HG03571 (cell line): ENCODE measurements around the gene MYO1E.
"Not testable (repeated sequence)": the region's sequence is repeated elsewhere in the genome, so short reads cannot be mapped to it uniquely, and the experiment has no call there.

Source experiments
- ATAC-seq: cut with Tn5 transposase; IDR thresholded peaks from one replicate; pipeline ENCODE4 v1.9.1; 2021; ENCODE audit not compliant: unreplicated experiment

The MYO1E gene

DNA sequence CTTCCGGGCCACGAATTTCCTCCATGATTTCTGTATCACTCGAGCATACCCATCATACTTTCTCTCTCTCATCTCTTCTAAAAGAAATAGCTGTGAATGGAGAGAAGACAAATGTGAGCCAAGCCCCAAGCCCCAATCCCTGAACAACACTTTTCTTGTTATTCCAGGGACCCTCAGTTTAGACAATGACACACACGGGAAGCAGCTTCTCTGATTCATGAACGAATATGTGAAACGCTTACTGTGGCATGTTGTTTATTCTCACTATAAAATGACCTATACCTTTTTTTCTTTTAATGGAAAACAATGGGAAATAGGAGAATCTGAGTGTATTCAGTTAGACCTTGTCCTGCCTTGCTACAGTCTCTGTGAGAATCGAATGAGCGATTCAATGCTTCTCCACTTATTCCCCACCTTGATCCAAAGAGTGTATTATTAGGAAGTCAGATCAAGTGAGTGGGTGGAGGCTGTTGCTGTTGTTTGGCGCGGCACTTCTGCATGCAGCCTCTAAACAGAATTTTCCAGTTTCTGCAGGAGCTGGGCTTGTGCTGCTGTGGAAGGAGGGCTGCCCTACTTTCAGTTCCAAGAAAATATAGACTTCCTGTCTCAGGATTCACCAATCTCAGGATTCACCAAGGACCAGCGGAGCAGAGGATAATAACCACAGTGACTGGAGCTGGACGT, 198.4 kb downstream of the MYO1E start:
- ATAC-seq: no peak

DNA sequence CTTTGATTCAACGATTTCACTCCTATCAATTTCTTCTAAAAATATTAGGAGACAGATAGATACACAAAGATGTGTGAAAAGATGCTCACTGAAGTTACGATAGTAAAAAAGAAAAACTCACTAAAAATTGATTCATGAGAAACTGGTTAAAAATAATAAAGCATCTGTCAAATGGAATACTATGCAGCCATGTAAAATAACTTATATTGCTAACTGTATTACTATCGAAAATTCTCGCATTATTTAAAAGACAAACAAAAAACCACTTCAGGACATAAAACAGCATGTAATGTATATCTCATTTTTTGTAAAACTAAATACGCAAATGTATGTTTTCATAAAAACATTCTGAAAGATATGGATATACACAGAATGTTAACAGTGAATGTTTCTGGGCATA, 199.5 kb downstream of the MYO1E start:
- ATAC-seq: no peak

DNA sequence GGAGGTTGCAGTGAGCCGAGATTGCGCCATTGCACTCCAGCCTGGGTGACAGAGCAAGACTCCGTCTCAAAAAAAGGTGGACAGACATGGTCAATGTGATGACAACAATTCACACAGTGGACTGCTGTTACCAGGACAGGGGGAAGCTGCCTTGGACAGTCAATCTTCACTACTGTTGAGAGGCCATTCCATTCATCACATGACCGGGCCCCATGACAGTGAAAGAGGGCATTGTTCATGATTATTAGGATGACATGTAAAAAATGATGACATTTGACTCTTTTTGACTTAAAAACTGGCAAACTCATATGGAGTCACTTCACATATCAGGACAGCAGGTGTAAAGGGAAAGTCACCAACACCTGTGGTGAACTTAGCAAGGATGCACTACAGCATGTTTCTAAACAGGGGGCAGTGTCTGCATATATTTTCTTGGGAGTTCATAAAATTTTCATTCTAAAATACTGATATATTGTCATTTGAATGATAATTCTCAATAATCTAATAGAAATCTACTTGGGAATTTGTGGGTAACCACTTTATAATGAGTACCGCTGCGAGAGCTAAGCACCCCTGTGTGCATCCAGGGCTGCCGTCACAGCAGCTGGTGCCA, 200.3 kb downstream of the MYO1E start:
- no peak for ATAC-seq

DNA sequence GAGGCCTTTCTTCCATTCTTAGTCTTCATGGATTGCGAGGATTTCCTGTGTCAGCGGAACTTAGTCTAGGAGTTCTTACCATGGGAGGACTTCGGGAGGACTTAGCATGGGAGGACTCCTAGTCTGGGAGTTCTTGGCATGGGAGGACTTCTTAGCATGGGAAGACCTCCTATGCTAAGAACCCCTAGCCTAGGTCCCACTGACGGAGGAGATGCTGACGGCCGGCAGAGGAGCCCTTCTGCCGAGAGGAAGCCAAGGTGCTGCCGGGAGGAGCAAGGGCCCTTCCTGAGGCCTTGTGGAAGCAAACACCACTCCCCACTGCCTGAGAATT, 201.6 kb downstream of the MYO1E start:
- ATAC-seq: no peak

DNA sequence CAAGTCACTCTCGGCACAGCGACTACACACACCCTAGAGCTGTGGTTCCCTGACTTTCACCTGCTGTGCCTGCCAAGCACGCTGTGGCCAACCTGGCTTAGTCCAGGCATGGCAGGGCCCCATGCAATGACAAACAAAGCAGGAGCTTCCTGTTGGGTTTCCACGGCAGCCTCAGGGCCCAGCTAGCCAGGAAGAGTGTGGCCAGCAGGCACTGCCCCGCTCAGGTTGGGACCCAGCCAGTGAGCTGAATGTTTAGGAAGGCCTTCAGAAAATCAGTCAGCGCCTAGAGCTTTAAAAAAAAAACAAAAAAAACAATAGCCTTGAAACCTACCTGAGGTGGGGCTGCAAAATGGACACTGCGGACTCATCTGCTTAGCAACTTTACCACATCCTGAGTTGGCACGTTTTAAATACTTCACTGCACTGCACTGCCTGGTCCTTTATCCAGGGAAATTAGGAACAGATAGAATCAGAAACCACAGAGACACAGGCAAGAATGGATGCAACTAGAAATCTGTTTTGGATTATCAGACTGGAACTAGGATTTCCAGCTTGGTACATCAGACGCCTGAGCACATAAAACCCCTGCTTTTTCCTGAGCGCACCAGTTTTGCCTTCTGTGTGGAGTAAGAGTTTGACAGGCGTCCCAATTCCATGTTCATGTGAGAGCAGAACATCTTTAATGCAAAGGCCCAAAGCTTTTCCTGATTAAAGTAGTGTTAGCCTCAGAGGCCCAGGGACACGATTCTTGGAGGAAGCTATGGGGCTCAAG, 202.2 kb downstream of the MYO1E start:
- no peak for ATAC-seq

DNA sequence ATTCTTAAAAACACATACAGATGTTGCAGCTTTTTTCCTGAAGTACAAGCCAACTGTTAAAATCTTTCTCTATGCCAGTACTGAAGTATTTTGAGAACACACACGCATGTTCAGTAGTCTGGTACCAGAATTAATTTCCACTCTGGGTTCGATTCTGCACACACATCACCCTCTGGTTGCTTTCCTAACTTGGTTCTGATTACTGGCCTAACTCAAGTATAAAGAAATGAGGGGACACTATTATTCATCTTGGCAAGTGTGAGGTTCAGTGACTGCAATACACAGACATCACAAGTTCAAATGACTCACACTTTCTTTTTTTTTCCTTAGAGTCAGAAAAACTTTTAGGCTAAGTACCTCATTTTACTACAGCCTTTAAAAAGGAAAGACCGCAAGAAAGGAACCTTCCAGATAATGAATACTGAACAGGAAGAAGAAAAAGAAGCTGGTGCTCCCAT, 203.4 kb downstream of the MYO1E start:
- no peak for ATAC-seq

DNA sequence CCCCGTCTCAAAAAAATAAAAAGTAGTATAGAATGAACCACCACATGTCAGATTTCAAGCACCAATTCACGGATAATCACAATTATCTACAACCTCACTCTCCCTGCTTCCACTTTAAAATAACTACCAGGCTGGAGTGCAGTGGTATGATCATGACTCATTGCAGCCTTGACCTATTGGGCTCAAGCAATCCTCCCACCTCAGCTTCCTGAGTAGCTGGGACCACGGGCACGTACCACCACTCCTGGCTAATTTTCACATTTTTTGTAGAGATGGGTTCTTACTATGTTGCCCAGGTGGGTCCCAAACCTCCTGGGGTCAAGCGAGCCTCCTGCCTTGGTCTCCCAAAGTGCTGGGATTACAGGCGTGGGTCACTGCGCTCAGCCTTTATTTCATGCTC, 204.1 kb downstream of the MYO1E start:
- no peak for ATAC-seq

DNA sequence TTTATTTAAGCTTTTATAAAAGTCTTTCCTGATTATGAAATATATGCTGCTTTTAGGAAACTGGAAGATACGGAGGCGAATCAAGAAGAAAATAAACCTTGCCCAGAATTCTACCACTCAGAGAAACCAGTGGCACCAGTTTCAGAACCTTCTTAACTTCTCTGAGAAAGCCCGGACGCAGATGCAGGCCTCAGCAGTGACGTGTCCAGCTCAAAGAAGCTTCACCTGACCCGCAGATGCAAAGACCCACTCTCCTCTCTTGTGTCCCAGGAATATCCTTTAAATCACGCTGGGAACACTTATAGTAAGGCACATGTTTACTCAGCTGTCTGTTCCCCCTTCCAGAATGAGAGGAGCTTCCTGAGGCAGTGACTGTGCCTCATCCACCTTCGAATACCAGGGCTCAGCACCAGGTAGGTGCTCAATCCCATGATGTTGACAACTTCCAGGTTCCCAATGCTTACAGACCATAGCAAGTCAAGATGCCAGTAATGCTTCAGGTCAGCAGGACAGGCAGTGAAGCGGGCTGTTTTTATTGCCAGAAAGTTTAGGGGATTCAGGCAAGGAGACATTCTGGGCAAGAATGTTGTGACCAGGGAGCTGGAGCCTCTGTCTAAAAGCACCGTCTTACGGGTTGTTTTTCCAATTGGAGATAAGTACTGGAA, 205.9 kb downstream of the MYO1E start:
- no peak for ATAC-seq

DNA sequence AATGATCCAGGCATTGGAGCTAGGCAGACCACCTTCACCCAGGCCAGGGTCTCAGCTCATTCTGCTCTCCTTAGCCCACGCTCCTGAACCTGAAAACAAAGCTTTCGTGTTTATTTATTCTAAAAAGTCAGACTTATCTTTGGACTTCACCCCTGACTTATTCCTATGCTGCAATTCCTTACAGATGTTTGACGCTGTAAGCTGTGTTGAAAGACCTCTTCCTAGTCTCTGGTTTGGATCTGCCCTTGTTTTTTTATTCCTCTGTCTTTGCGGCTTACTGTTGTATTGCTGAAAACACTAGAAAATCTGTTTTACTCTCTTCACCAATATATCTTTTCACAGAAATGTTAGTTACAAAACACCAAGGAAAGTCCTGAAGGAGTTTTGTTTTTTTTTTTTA, 206.5 kb downstream of the MYO1E start:
- ATAC-seq: no peak

DNA sequence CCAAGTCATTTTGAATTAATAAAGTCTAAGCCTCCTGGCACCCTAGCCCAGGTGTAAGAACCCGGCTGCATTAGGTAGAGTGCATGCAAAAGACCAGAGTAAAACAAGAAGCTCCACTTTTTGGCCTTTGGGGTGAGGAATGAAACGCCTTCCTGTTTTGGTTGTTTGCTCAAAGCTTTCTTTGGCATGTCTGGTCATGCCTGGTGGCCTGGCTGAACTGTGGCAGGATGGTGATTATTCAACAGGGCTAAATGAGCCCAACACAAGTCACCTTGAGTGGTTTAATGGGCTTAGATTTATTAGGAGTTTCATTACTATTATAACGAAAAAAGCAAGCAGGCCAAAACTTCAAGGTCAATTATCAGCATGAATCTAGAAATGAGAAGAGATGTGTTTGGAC, 206.9 kb downstream of the MYO1E start:
- ATAC-seq: no peak

DNA sequence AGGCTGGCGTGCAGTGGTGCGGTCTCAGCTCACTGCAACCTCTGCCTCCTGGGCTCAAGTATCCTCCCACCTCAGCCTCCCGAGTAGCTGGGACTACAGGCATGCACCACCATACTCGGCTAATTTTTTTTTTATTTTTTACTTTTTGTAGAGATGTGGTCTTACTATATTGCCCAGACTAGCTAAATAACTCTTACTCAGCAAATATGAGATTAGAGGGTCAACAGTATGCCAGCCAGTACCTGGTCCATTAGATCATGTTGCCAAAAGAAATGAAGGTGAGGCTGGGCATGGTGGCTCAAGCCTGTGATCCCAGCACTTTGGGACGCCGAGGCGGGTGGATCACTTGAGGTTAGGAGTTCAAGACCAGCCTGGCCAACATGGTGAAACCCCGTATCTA, 210.6 kb downstream of the MYO1E start:
- not testable (repeated sequence) for ATAC-seq

DNA sequence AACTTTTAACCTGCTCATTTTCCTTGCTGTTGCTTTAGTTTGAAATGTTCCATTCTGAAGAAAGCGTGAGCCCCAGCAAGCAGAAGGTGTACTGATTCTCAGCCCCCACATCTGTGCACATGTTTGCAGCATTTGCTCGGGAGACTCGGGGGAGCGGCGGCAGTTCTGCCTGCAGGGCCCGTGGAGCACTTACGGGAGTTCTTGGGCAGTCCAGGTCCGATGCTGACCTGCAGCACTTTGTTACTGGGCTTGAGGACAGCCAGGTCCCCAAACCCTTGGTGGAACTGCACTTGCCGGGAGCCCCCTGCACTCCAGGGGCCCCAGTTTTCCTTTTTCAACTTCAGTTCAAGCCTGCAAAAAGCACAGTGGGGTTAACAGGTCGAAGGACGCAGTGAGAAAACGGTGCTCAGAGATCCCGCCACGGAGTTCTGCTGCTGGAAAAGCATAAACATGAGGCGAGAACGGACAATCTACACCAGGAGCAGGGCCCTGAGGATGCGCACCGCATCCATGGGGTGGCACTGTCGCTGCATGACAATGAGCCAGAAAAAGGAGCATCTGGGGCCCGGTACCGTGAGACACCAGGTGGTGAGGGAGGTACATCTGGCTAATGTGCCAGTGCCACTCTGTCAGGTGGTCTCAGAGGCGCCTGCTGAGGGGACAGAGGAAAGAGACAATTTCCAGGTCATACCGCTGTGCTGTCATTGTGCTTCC, 211.6 kb downstream of the MYO1E start:
- no peak for ATAC-seq

DNA sequence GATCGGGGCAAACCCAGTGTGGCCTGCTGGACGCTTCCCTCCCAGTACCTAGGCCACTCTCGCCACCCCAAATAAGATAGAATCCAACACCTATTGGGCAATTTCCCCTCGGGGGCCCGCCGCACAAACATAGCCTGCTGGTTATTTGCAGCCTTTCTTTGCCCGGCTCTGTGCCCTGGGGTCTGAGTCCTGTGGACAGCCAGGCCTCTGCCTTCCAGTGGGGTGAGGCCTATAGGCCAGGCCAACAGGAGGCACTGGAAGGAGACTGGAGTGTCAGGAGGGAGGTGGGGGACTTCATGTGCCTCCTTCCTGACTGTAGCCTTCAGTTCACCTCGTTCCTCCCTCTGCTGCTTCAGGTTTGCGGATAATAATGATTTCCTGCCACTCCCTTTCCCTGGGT, 213.5 kb downstream of the MYO1E start:
- ATAC-seq: no peak

DNA sequence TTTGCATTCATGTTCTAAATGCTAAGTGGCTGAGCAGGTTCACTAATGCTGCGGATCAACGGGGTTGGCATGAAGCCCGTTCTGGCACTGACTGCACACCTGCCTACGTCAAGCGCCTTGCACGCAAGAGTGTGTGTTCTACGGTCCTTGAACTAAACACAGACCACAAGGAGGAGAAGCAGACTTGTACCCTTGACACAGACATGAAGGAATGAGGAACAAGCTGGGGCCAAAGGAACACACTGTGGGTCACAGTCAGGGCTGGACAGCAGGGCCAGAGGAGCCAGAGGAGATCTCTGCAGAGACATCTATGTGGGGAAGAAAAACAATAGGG, 214.0 kb downstream of the MYO1E start:
- ATAC-seq: no peak

DNA sequence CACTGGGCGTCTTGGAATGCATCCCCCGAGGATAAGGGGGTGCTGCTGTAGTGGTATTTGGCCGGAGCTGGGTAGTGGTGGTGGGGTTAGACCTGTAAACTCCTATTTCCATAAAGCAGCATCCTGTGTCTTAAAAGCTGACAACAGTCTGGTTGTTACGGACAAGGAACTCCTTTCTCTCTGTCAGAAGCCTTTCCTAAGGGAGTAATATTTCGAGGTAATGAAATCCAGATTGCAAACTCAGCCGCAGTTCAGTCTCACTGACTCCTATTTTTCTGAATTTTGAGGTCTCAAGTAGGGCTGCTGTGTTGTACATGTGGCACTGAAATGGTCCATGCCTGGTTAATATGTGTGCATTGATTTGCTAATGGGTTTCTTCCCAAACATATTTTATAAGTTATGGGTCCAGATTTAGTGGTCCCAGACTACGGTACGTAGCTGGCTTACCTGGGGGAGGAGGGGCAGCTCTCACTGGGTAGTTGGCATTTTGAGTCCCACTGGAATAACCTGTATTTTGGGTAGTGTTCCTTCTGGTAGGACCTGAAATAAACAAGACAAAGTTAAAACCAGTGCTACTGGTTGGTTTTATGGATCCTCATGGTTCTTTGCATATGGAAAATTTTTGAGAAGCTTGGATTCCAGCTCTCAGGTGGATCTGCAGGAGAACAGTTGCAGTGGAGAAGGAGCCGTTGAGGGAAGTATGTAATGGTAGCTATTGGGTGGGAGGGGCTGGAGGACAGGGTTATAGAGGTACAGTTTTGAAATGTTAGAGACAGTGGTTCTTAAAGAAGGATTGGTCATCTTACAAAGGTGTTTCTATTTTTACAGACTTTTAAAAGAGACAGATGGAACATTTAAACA, 214.6 kb downstream of the MYO1E start:
- ATAC-seq: no peak

DNA sequence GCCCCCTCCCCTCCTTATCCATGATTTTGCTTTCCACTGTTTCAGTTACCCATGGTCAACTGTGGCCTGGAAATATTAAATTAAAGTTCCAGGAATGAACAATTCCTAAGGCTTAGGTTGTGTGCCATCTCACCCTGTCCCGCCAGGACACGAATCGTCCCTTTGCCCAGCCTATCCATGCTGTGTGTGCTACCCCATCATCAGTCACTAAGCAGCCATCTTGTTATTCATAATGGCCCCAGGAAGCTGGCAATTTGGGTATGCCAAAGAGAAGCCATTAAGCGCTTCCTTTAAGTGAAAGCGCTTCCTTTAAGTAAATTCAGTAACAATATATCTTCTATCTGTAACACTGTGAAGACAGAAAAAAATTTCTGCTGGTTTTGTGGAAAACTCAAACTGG, 215.3 kb downstream of the MYO1E start:
- no peak for ATAC-seq

DNA sequence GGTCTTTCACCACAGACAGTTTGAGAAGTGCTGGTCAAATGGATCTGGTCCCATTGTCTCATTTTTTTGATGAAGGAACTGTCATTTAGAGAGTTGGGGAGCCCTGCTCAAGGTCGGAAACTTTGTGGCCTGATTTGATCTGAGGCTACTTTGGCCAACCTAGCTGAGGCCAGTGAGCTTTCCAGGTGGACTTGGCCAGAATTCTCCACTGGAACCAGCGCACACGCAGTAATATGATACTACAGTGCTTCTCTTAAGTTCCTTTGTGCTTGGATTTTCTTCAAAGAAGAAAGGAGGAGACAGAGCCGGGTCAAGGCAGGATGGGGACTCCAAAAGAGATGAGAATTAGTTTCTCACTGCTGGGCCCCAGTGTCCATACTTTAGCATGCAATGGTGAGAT, 217.2 kb downstream of the MYO1E start:
- no peak for ATAC-seq

DNA sequence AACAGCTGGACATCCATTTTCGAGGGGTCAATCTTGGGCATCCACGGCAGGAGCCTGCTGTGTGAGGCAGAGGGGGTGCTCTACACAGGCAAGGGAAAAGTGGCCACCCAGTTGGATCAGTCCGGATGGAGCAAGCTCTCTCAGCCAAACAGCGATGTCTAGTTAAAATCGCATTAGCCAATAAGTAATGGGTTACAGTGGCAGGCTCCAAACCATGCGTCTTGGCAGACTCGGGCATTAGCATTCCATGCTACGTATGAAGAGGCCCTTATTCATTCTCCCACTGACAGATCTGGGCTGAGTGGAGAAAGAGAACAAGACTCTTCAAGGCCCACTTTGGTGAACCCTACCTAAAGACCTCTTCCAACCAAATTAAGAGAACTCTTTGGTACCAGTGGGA, 218.4 kb downstream of the MYO1E start:
- no peak for ATAC-seq

DNA sequence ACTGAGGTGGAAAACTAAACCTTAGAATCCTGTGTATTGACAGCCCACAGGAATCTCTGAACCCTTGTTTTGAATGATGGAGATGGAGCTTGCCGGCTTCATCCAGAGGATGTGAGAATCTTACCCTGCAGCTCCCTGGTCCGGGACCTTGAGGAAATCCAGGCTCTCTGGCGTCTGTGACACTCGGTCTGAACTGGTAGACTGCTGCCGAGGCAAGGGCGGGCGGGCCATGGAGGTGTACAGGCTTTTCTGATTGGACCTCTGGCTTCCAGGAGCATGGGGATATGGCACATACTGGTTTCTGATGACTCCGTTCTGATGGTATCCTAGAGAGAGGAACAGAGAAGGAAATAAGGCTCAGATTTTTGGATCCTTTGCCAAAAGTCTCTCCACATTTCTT, 219.2 kb downstream of the MYO1E start:
- no peak for ATAC-seq

DNA sequence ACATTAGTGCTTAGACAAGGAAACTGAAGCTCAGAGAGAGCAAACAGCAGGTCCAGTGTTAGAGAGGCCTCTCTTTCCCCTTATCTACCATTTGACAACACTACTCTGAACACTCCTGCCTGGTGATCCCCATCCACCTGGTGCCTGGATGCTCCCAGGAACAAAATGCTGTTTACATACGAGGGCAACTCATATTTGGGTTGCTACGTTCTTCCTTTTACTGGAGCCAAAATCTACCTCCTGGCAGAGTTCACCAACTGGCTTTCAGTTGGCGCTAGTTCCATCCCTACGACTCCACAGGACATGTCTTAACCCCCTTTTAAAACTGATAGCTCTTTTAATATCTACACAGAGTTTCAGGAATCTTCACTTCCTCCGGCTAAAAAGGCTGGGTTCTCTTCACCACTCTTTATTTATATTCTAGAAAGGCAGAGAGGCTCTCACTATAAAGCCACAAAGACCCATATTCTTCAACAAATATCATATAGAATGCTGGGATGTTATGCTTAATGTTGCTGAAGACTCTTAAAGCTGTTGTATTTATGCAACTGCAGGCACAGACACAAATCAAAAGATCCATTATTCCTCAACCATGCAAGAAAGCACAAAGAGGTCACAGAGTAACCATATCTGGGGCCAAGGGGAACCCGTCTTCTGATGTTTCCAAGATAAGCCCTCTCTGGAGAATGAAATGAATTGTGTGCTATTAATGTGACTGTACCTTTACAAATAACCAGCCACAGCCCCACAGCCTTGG, 219.8 kb downstream of the MYO1E start:
- no peak for ATAC-seq
